ENCODE results near the gene OR13J1. TPM values are rescaled to one million over a fixed set of nuclear protein-coding genes. Genes with fewer than 3 reads are reported as not detected.
"Not testable (repeated sequence)": the region's sequence is repeated elsewhere in the genome, so short reads cannot be mapped to it uniquely, and the experiment has no call there.

Gene OR13J1
- total RNA-seq, 1 donor from 2014 or later, result not detected

GRCh38 chr9:35915681-35916294 lies 45.6 kb upstream of the OR13J1 start:
- H3K9me3 Mint-ChIP-seq (ENCODE audit: unreplicated experiment), result peaks cover 3% of the 10 kb centered on the region
- H3K4me1 Mint-ChIP-seq (ENCODE audit: low read depth, unreplicated experiment), result peaks cover 3% of the 10 kb centered on the region
- no peaks in the 10 kb centered on the region for H3K36me3 Mint-ChIP-seq (ENCODE audit: unreplicated experiment)
- no peak for DNase-seq
- H3K27me3 Mint-ChIP-seq (ENCODE audit: unreplicated experiment), result peaks cover 2% of the 10 kb centered on the region
- H3K27ac Mint-ChIP-seq (ENCODE audit: unreplicated experiment), result no peak overlapping the region
- TF ChIP-seq, protein P1, sequence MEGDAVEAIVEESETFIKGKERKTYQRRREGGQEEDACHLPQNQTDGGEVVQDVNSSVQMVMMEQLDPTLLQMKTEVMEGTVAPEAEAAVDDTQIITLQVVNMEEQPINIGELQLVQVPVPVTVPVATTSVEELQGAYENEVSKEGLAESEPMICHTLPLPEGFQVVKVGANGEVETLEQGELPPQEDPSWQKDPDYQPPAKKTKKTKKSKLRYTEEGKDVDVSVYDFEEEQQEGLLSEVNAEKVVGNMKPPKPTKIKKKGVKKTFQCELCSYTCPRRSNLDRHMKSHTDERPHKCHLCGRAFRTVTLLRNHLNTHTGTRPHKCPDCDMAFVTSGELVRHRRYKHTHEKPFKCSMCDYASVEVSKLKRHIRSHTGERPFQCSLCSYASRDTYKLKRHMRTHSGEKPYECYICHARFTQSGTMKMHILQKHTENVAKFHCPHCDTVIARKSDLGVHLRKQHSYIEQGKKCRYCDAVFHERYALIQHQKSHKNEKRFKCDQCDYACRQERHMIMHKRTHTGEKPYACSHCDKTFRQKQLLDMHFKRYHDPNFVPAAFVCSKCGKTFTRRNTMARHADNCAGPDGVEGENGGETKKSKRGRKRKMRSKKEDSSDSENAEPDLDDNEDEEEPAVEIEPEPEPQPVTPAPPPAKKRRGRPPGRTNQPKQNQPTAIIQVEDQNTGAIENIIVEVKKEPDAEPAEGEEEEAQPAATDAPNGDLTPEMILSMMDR (IDR thresholded peaks at IDR 0.05; ENCODE audit: partially characterized antibody, unreplicated experiment), result no peak
- H3K4me3 Mint-ChIP-seq (ENCODE audit: unreplicated experiment), result no peak overlapping the region

DNA sequence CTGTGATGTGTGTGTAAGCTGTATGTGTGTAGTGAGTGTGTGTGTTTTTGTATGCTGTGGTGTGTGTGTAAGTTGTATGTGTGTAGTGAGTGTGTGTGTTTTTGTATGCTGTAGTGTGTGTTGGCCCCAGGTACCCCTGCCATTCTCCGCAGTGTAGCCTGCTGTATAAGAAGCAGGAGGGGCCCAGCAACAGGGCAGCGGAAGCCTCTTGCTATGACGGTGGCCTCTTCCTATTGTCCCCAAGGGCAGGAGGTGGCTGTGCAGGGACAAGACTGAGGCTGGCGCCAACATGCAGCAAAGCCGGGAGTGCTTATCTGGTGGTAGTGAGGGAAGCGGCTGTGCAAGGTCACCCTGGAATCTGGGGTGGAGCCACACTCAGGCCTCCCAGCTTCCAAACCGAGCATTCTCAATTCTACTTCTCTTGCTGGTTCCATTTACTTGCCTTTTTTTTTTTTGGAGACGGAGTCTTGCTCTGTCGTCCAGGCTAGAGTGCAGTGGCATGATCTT lies 44.2 kb upstream of the OR13J1 start:
- peaks cover 3% of the 10 kb centered on the region for H3K4me1 Mint-ChIP-seq (ENCODE audit: low read depth, unreplicated experiment)
- DNase-seq, result peak; percentile 47
- H3K4me3 Mint-ChIP-seq (ENCODE audit: unreplicated experiment), result no peak overlapping the region
- no peak overlapping the region for H3K27ac Mint-ChIP-seq (ENCODE audit: unreplicated experiment)
- no peaks in the 10 kb centered on the region for H3K36me3 Mint-ChIP-seq (ENCODE audit: unreplicated experiment)
- H3K27me3 Mint-ChIP-seq (ENCODE audit: unreplicated experiment), result peaks cover 2% of the 10 kb centered on the region
- TF ChIP-seq, protein P1 (IDR thresholded peaks at IDR 0.05; ENCODE audit: partially characterized antibody, unreplicated experiment), result no peak
- H3K9me3 Mint-ChIP-seq (ENCODE audit: unreplicated experiment), result peaks cover 6% of the 10 kb centered on the region

GRCh38 chr9:35913429-35913828 lies 43.2 kb upstream of the OR13J1 start:
- H3K36me3 Mint-ChIP-seq (ENCODE audit: unreplicated experiment); H3K27me3 Mint-ChIP-seq (ENCODE audit: unreplicated experiment); H3K9me3 Mint-ChIP-seq (ENCODE audit: unreplicated experiment); H3K27ac Mint-ChIP-seq (ENCODE audit: unreplicated experiment); H3K4me3 Mint-ChIP-seq (ENCODE audit: unreplicated experiment); DNase-seq: not testable (repeated sequence)
- peaks cover 11% of the 10 kb centered on the region for H3K4me1 Mint-ChIP-seq (ENCODE audit: low read depth, unreplicated experiment)

DNA sequence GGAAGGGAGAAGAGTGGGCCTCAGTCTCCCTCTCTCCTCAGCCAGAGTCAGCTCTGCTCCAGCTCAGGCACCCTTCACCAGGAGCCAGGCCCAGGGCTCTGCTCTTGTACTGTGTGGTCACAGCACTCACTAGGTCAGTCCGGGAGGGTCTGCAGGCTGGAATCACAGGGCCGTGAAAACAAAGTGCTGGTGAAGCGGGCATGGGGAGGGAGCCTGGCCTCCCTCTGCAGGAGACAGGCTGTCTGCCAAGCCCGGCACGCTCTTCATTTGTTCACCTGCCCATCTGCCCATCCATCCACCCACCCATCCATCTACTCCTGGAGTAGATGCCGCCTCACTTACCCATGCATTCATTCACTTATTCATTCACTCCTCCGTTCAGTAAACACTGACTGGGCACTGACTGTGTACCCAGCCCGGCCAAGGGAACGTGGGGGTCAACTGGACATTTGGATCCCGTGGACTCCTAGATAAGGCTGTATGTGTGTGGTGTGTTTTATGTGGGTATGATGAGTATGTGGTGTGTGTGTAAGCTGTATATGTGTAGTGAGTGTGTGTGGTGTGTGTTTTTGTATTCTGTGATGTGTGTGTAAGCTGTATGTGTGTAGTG lies 42.7 kb upstream of the OR13J1 start:
- H3K4me1 Mint-ChIP-seq (ENCODE audit: low read depth, unreplicated experiment), result peaks cover 14% of the 10 kb centered on the region
- H3K4me3 Mint-ChIP-seq (ENCODE audit: unreplicated experiment), result no peak overlapping the region
- peaks cover 2% of the 10 kb centered on the region for H3K27me3 Mint-ChIP-seq (ENCODE audit: unreplicated experiment)
- H3K36me3 Mint-ChIP-seq (ENCODE audit: unreplicated experiment), result no peaks in the 10 kb centered on the region
- no peak overlapping the region for H3K27ac Mint-ChIP-seq (ENCODE audit: unreplicated experiment)
- TF ChIP-seq, protein P1 (IDR thresholded peaks at IDR 0.05; ENCODE audit: partially characterized antibody, unreplicated experiment), result no peak
- no peak for DNase-seq
- peaks cover 4% of the 10 kb centered on the region for H3K9me3 Mint-ChIP-seq (ENCODE audit: unreplicated experiment)

DNA sequence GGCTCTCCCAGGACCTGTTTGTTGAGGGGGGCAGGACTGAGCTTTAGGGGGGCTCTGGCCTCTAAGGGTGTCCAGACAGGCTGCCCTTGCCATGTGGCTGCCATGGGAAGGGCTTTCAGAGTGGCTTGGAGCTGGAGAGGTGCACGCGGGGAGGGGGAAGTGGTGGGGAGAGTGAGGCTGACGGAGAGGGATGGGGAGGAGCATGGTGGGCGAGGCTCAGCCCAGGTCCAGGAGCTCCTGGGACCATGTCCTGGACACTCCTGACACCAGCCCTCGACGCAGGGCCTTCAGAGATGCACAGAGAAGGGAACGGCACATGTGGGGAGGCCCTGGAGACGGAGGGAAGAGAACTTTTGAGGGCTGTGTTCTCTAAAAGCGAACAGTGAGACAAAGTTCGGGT lies 41.5 kb upstream of the OR13J1 start:
- DNase-seq, result no peak
- peaks cover 26% of the 10 kb centered on the region for H3K4me1 Mint-ChIP-seq (ENCODE audit: low read depth, unreplicated experiment)
- H3K36me3 Mint-ChIP-seq (ENCODE audit: unreplicated experiment), result no peaks in the 10 kb centered on the region
- peaks cover 6% of the 10 kb centered on the region for H3K27me3 Mint-ChIP-seq (ENCODE audit: unreplicated experiment)
- H3K9me3 Mint-ChIP-seq (ENCODE audit: unreplicated experiment), result peaks cover 5% of the 10 kb centered on the region
- TF ChIP-seq, protein P1 (IDR thresholded peaks at IDR 0.05; ENCODE audit: partially characterized antibody, unreplicated experiment), result no peak
- H3K27ac Mint-ChIP-seq (ENCODE audit: unreplicated experiment), result no peak overlapping the region
- no peak overlapping the region for H3K4me3 Mint-ChIP-seq (ENCODE audit: unreplicated experiment)
